ENCODE results near the gene MT1F. TPM values are rescaled to one million over a fixed set of nuclear protein-coding genes. Genes with fewer than 3 reads are reported as not detected.

The MT1F gene
- total RNA-seq, 2 donors from 2014 or later, result 3.1 to 3.9 TPM

DNA sequence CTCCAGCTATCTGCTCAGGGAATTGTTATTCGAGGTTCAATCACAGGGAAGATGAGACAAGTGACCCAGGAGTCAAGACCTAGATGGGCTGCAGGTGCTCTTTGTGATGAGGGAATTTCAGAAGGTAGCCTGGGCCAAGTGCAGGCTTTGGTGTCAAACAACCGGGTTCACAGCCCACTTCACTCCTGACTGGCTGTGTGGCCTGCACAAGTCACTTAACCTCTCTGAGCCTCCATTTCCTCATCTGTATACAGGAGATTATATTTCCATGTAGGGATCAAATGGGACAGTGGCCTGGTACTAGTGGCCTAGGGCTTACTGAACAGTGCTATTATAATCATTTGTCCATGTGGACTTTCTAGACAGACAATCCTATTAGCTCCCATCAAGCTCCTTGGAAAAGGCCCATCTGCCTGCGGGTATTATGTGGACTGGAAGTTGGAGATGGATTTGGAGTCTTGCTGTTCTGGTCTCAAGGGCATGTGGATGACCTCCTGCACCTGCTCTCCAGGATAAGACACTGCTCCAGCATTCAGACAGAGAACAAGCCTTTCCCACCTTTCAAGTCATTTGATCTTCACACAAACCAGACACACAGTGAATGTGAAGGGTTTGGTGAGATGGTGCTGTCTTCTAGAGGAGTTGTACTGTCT is 21.4 kb downstream of the MT1F start:
- Histone ChIP-seq H3K4me3 (no peak overlapping the region), H3K27ac (no peak overlapping the region), H3K27me3 (replicated peaks; ENCODE audit: insufficient read depth) (peaks cover 9% of the 10 kb centered on the region), H3K9me3 (no peaks in the 10 kb centered on the region), H3K4me1 (ENCODE audit: control insufficient read depth in 1 of 2, low read depth in 2 of 2) (peaks cover 12 to 25% of the 10 kb centered on the region in 2 donors), H3K36me3 (no peaks in the 10 kb centered on the region)
- TF ChIP-seq CTCF (IDR thresholded peaks at IDR 0.05), result no peak
- no peak for DNase-seq (ENCODE audit: low spot score)
- no peak for ATAC-seq (ENCODE audit: insufficient number of reproducible peaks, low FRiP score, low read depth)

GRCh38 chr16:56679818-56680217 is 22.1 kb downstream of the MT1F start:
- Histone ChIP-seq H3K9me3 (no peaks in the 10 kb centered on the region), H3K27ac (no peak overlapping the region), H3K36me3 (no peaks in the 10 kb centered on the region), H3K4me3 (no peak overlapping the region), H3K4me1 (ENCODE audit: control insufficient read depth in 1 of 2, low read depth in 2 of 2) (peaks cover 14 to 31% of the 10 kb centered on the region in 2 donors), H3K27me3 (replicated peaks; ENCODE audit: insufficient read depth) (peaks cover 9% of the 10 kb centered on the region)
- TF ChIP-seq CTCF (IDR thresholded peaks at IDR 0.05), result no peak
- no peak for DNase-seq (ENCODE audit: low spot score)
- ATAC-seq (ENCODE audit: insufficient number of reproducible peaks, low FRiP score, low read depth), result no peak

GRCh38 chr16:56681939-56682702 is 24.4 kb downstream of the MT1F start, which contains the start of gene MT1X:
MT1X (plus strand) TSS chr16:56682470; CDS start chr16:56682541, 71 bp downstream.
- Histone ChIP-seq H3K27ac (peak within 1 kb of the TSS; percentile 80), H3K4me1 (ENCODE audit: control insufficient read depth in 1 of 2, low read depth in 2 of 2) (peaks cover 20 to 35% of the 10 kb centered on the region in 2 donors), H3K9me3 (no peaks in the 10 kb centered on the region), H3K4me3 (peak within 1 kb of the TSS; percentile 85), H3K36me3 (no peaks in the 10 kb centered on the region), H3K27me3 (replicated peaks; ENCODE audit: insufficient read depth) (no peaks in the 10 kb centered on the region)
- ATAC-seq (ENCODE audit: insufficient number of reproducible peaks, low FRiP score, low read depth), result peak; percentile 58
- TF ChIP-seq CTCF (IDR thresholded peaks at IDR 0.05), result no peak
- DNase-seq (ENCODE audit: low spot score), result peak; percentile 80

DNA sequence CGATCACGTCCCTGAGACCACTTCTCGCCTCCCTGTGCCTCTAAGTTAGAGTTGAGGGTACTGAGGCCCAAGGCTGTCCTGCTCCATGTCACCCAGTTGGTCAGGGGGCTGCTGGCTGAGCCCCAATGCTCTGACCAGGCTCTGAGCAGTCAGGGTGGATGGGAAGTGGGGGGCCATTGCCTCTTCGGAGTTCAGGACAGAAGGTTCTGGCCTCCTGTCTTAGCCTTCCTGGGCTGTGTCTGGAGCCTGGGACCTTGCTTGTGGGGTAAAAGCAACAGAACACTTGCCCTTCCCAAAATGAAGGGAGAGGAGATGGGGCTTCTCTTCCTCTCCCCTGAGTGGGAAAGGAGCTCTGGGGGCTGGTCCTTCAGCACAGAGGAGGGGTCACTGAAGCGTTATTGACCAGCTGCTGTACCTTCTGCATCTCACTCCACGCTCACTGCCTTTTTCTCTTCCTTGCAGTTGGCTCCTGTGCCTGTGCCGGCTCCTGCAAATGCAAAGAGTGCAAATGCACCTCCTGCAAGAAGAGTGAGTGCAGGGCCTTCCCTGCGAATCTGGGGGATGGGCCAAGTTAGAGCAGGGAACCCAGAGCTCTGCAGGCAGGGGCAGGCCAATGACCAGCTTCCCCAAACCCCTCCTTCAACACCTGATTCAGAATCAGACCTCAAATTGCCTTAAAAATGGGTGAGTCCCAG is 25.1 kb downstream of the MT1F start:
- no peaks in the 10 kb centered on the region for H3K27me3 ChIP-seq (replicated peaks; ENCODE audit: insufficient read depth)
- DNase-seq (ENCODE audit: low spot score) (no peak), ATAC-seq (ENCODE audit: insufficient number of reproducible peaks, low FRiP score, low read depth) (no peak)
- TF ChIP-seq CTCF (IDR thresholded peaks at IDR 0.05), result no peak
- no peaks in the 10 kb centered on the region for H3K9me3 ChIP-seq
- peak overlapping the region; percentile 80 for H3K27ac ChIP-seq
- no peaks in the 10 kb centered on the region for H3K36me3 ChIP-seq
- peaks cover 20 to 35% of the 10 kb centered on the region in 2 donors for H3K4me1 ChIP-seq (ENCODE audit: control insufficient read depth in 1 of 2, low read depth in 2 of 2)
- H3K4me3 ChIP-seq, result peak overlapping the region; percentile 85
